Adipose tissue (tissue), 3 donors: ENCODE data around the gene SRMS. TPM values are rescaled to one million over a fixed set of nuclear protein-coding genes. Genes with fewer than 3 reads are reported as not detected.

Source experiments
- H3K27ac ChIP-seq: one replicate; pipeline ENCODE4 v1.5.1; 2013; ENCODE audit warnings: low read depth, low read length
- WGBS, 3 donors: extraction: QIAGEN DNeasy Blood & Tissue Kit; methylation state at CpG; one replicate each; pipeline ENCODE4 v1.1.7; 2013; 5-methylcytosine and 5-hydroxymethylcytosine counted together
- polyA plus RNA-seq, 3 donors: library from polyadenylated mRNA; stranded (reverse); fragments of 200-250 nt; gene quantifications; one replicate each; pipeline ENCODE4 v1.2.3, GENCODE V29; 2013
- donor health status: healthy with polysubstance abuse.
- donor health status: Bipolar disorder and iron deficiency.
- donor health status: healthy.

SRMS gene
- polyA plus RNA-seq, 3 donors, result 0.06 TPM; not detected in 2

DNA sequence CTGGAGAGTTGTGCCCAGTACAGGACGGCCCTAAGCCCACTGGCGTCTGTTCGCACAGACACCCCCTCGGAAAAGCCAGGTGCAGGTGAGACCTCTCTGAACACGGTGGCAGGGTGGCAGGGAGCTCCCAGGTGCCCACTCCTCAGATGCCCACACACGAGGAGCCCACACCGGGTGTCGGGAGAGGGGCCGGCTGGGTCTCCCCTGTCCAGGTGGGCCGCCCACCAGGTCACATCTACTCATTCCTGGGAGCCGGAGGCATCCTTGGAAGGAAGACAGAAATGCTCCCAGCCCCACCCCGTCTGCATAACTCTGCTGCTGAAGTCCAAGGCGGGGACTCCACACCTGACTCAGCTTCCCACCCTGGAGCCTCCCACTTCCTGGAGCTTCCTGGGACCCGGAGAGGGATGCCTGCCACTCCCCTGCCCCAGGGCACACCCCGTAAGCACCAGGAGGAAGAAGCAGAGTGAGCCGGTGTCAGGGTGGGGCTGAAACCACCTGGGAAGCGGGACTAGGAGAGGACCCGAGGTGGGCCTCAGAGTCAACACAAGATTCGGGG, 2.5 kb downstream of the SRMS start:
- 70 to 77% (median 73%) methylated on average over 19 of the region's 19 CpGs for WGBS, 3 donors

DNA sequence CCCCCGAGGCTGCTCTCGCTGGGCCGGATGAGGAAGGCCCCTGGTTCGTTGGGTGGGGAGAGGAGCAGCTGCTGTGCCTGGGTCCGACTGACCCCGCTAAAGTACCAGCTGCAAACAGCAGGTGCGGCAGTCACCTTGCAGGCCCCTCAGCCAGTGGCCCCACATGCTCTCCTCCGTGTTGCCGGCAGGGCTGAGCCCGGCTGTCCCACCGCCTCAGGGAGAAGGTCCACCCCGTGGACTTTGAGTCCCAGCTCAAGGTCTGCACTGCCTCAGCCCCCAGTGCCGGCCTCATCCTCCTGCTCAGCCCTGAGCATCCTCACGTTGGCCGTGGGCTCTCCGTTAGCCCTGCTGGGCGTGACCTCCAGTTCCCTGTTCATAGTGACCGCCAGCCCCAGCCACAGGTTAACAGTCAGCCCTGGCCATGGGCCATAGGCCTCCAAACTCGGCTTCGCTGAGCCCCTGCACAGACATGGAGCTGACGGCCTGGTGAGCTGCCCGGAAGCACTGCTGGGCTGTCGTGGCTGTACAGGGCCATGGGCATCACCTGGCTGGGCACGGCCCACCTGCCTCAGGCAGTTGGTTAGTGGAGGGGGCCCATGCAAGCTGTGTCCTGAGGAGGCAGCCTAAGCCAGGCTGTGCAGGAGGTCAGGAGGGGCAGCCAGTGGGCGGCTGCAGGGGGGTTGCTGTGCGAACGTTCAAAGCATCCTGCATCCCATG, 3.1 kb downstream of the SRMS start:
- 61 to 75% (median 70%) methylated on average over 26 to 27 of the region's 27 CpGs for WGBS, 3 donors
- no peak overlapping the region for H3K27ac ChIP-seq

More for the DNA sequence above, 2.5 kb downstream of the SRMS start:
- H3K27ac ChIP-seq, result no peak overlapping the region

DNA sequence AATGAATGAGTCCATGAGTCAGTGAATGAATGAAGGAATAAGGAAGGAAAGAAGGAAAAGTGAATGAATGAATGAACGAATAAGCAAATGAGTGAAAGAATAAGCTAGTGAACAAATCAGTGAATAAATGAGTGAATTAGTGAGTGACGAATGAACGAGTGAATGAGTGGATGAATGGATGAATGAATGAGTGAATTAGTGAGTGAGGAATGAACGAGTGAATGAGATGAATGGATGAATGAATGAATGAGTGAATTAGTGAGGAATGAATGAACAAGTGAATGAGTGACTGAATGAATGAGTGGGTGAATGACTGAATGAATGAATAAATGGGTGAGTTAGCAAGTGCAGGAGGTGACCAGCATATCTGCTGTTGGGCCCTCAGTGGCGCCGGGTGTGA, 3.8 kb downstream of the SRMS start:
- WGBS, 3 donors, result 89 to 93% (median 90%) methylated on average over 6 of the region's 6 CpGs
- no peak overlapping the region for H3K27ac ChIP-seq

DNA sequence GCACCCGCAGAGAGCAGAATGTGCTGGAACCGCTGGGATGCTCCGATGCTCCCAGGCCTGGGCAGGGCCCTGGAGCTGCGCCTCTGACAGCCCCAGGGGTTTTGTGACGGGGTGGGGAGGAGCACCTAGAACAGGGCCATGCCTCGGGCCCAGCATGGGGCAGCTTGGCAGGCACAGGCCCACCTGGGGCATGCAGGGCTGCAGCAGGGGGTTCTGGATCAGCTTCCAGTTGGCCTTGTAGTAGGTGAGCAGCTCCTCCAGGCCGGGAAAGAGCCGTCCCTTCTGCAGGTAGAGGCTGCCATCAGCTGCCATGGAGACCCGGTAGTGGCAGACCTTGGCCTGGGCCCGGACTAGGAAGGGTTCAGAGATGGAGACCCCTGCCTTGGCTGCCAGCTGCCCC, 4.4 kb downstream of the SRMS start:
- 88 to 95% (median 90%) methylated on average over 10 of the region's 10 CpGs for WGBS, 3 donors
- no peak overlapping the region for H3K27ac ChIP-seq

DNA sequence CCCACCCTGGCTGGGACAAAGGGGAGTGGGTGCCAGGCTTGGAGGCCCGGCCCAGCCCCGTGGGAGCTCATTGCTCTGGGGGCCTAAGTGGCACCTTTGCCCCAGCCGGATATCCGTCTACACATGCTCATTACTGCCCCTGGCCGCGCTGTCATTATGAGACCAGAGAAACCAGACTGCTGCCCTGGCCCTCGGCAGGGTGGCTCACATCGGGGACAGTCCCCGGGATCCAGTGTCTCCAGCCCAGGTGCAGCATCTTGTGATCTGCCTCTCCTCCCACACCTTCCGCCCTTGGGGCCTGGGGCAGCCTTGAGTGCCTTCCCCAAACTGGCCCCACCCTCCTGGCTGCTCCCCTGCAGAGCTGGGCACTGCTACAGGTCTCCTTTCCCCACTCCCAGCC, 4.9 kb downstream of the SRMS start:
- H3K27ac ChIP-seq, result no peak overlapping the region
- WGBS, 3 donors, result 73 to 80% (median 79%) methylated on average over 10 of the region's 10 CpGs

DNA sequence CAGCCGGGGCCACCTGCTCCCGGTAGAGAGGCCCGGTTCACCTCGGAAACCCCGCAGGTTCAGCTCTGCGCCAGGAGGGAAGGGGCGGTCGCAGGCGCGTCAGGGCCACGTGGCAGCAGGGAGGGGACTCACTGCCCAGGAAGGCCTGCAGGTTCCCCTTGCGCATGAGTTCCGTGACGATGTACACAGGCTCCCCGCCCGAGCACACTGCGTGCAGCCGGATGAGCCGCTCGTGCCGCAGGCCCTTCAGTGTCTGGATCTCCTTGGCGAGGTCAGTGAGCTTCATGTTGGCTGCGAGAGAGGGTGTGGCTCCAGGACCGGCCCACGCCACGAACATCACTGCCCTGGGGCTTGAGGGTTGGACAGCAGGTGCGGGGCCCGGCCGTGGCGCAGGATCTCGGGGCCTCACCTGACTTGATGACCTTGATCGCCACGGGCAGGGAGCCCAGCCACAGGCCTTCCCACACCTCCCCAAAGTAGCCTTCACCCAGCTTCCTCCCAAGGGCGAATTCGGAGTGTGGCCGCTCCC, 5.5 kb downstream of the SRMS start:
- 71 to 86% (median 83%) methylated on average over 31 to 36 of the region's 36 CpGs for WGBS, 3 donors
- H3K27ac ChIP-seq, result no peak overlapping the region

DNA sequence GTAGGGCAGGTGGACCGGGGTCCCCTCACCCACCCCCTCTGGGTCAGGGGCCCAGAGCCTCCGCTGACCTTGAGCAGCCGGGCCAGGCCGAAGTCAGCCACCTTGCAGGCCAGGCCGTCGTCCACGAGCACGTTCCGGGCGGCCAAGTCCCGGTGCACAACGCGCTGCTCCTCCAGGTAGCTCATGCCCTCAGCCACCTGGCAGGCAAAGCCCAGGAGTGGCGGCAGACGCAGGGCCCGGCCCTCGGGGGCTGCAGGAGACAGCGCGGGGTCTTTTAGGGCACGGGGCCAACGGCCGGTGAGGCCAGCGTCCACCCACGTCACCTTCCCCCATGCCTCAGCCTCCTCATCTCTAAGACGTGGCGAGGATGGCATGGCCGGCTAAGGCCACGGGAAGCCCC, 6.2 kb downstream of the SRMS start:
- WGBS, 3 donors, result 85 to 93% (median 88%) methylated on average over 28 of the region's 28 CpGs
- H3K27ac ChIP-seq, result no peak overlapping the region

DNA sequence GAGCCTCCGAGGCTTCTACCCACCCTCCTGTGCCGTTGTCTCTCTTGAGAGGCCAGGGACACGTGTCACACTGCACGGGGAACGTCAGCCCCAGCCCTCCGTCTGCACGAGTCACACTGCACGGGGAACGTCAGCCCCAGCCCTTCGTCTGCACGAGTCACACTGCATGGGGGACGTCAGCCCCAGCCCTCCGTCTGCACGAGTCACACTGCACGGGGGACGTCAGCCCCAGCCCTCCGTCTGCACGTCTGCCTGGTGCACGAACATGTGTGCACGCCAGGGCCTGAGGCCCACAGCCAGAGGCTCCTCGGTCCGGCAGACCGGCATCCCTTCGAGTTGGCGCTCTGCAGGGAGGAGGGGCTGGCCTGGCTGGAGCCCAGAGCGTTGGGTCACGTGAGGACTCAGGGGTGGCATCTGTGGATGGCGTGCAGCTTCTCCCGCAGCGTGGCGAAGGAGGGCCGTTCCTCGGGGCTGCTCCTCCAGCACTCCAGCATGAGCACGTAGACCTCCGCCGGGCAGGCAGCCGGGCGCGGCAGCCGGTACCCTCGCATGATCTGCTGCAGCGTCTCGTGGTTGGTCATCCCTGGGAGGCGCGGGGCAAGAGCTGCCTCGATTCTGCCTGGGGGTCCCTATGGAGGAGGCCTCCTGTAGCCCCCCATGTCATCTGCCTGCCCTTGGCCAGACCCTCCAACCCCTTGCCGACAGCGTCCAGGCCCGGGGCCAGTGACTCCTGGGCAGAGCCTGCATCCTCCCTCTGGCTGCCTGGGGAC, 6.9 kb downstream of the SRMS start:
- H3K27ac ChIP-seq, result no peak overlapping the region
- WGBS, 3 donors, result 66 to 78% (median 70%) methylated on average over 36 to 49 of the region's 49 CpGs

DNA sequence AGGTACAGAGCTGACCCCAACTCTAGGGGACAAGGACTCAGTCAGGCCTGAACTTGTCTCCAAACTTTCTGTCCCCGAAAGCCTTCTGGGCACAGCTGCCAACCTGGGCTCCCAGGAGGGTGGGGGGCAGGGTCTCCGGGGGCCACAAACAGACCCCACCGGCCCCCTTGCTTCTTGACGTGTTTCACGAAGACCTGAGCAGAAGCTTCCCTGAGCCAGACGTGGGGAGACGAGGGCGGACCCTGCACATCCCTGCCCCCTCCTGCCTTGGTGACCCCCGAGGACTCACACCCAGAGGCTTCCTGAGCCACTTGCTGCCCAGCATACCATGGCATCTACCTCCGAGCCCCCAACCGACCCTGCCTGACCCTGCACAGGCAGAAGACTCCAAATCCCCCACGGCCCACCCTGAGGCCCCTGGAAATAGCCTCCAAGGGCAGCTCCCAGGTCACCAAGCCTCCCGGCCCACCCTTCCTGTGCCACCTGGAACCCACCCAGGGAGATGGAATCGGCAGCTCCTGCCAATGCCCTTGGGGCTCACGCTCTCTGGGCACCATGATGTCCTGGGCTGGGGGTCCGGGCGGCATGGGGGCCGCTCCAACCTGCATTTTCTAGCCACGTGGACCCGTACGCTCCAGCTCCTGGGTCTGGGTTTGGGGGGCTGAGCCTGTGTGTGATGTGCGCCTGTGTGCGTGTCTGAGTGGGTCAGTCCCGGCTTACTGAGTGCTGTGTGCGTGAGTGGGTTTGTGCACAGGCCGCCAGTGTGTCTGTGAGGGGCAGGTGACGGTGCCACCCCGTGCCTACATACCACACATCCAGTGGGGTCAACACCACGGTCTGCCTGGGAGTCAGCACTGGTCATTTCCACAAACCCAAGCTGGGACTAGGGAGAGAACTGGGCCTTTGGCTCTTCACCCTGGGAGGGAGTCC, 7.8 kb downstream of the SRMS start:
- 88 to 91% (median 90%) methylated on average over 29 of the region's 29 CpGs for WGBS, 3 donors
- no peak overlapping the region for H3K27ac ChIP-seq

DNA sequence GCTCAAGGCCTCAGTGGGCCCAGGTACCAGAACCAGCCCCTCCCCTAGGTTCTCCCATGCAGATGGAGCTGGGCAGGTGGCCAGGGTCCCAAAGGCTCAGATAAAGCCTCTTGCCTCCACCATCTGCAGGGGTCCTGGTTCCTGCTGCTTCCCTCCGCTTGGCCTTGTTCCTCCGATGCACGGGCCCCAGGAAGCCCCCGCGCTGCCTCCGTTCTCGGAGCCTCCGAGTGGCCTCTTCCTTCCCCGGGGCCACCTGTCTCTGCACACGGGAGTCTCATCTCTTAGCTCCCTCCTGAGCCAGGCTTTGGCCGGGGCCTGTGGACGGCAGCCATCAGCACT, 8.5 kb downstream of the SRMS start:
- no peak overlapping the region for H3K27ac ChIP-seq
- 68 to 74% (median 70%) methylated on average over 12 of the region's 12 CpGs for WGBS, 3 donors

DNA sequence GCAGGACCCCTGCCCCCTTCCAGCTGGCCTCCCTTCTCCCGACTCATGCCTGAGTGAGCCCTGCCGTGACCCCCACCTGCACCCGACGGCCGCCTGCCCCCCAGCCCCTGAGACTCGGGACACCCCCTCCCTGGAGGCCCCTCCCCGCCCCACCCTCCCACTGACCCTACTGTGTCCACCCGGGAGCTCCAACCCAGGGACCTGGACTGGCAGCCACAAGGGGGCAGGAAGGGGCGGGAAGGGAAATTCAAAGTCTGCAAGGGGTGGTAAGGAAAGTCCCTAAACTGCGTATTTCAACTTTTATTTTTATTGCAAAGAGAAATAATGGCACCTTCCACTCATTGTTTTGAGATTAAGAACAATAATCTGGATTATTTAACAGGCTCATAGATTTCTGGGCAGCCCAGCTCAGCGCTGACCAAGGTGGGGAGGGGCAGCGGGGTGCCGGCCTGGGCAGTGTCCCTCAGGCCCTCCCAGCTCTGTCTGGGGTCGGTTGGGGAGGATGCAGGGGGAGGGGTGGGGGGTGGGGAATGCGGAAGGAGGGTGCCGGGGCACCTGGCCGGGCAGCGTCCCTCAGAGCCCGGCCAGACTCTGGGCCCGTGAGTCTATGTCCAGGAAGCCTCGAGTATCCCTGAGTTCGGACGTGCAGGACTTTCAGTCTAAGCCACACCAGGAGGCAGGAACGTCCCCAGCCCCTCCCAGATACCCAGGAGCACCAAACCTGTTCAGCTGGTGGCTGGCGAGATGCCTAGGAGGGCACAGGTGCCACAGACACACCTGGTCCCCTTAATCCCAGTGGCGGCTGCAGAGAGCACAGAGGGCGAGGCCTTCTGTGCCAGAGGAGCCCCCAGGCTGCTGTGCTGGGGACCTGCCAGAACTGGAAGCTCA, 9.1 kb downstream of the SRMS start:
- H3K27ac ChIP-seq, result no peak overlapping the region
- WGBS, 3 donors, result 28 to 44% (median 41%) methylated on average over 22 to 27 of the region's 27 CpGs

DNA sequence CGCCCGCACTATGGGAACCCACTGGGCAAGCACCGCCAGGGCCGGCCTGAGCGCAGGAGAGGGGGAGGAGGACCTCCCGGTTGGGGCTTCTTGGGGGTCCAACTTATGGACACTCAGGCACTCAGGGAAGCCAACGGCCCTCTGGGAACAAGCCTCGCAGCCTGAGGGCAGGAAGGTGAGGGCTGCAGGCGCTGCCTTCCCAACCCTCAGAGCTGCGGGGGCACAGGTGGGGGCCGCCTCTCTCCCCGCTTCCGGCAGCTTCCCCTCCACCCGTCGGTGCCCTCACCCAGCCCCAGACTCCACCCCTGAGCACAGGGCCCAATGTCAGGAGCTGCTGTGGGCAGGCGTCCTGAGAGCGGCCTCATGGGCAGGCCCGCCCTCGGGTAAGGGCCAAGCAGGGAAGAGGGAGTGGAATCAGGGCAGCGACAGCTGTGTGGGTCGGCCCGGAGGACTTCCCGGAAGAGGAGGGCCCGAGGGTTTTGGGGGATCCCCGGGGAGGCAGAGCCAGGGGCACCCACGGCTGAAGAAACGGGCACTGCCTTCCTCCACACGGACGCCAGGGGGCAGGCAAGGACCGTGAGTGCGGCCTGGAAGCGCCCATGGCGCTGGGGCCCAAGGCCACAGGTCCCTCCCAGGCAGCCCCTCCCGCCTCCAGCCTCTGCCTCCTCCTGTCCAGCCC, 9.9 kb downstream of the SRMS start:
- no peak overlapping the region for H3K27ac ChIP-seq
- 8 to 13% (median 11%) methylated on average over 28 to 34 of the region's 34 CpGs for WGBS, 3 donors

DNA sequence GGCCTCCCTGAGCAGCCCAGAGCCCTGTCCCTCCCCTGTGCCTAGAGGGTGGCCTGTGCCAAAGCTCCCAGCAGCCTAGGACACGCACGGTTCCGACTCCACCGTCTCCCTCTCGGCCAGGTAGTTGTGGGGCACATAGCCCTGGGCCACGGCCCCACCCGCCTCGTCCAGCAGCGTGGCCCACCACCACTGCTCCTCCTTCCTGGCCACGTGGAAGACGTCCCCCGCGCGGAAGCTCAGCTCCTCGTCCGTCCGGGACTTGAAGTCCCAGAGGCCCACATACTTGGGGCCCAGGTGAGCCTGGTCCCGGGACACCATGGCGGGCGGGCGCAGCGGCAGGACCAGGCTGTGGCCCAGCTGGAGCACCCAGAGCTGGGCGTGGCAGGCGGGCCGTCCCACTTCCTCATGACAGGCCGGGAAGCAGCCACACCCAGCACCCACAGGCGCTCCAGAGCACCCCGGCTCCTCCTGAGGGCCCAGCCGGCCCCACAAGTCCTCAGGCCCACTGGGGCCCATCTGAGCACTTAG, 10.5 kb downstream of the SRMS start, which contains the start of gene PTK6:
TSS of gene PTK6 (minus strand) at position 380 of the 528 bp plus-strand sequence. CDS start at position 318, 62 bp downstream.
- 58 to 74% (median 67%) methylated on average over 20 to 29 of the region's 29 CpGs for WGBS, 3 donors

DNA sequence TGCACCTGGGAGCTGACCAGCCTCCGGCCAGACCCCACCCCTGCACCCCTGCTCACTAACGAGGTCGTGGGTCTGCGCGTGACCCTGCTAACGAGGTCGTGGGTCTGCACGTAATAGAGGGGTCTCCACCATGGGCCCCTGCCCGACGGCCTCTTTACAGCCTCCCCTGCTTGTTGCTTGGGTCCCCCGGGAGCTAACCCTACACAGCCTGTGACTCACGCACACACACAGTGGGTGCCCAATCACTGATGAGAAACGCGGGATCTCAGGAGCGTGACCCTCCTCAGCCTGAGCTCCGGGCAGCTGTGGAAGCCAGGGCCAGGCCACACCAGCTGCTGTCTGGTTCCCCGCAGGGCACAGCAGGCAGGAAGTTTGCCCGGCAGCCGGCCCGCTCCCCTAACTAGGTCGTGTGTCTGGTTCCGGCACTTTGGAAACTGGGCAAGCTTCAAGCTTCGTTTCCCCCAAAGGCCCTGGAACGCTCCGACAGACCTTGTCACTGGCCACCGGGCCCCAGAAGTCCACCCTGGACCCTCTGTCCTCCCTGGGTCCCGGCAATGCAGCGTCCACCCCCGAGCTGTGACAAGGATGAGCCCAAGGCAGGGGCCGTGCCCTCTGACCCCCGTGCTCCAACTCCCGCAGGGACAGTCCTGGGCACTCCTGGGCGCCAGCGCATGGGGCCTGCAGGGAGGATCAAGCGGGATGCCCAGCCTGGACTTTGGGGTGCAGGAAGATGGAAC, 11.1 kb downstream of the SRMS start:
- H3K27ac ChIP-seq, result no peak overlapping the region

More for the DNA sequence above, 10.5 kb downstream of the SRMS start, which contains the start of gene PTK6:
- no peak within 1 kb of the TSS for H3K27ac ChIP-seq

DNA sequence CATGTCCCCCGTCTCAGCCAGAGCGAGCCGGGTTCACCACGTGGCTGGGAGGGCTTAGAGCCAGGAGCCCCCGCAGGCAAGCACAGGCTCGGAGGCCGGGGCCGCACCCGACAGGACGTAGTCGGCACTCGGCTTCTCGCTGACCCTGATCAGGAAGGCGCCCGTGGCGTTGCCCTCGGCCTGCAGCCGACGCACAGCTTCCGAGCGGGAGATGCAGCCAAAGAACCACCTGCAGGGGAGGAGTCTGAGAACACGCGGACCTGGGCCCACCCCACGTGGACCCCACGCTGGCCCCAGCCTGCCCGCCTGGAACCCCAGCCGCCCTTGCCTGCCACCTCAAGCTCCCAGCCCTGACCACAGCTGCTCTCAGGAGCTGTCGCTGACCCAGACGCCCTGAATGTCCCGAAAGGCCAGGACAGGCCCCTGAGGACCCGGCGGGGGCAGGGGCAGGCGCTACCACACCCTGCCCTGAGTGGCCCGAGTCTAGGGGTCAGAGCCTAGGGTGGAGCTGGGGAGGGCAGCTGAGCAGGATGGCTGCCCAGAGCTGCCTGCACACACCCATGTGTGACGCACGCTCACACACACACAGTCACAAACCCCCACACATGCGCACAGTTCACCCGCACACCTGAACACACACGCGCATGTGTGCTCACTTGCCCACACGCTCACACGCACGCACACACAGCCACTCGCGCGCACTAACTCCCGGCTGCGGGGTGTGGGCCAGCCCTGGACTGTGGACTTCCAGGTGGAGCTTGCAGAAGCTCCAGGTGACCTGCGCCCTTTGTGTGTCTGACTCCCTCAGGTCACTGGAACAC, 12.5 kb downstream of the SRMS start:
- WGBS, 3 donors, result 34 to 60% (median 51%) methylated on average over 47 to 49 of the region's 49 CpGs
- H3K27ac ChIP-seq, result no peak overlapping the region

More for the DNA sequence above, 11.1 kb downstream of the SRMS start:
- WGBS, 3 donors, result 43 to 62% (median 53%) methylated on average over 35 of the region's 35 CpGs
